ELR (cell line): ENCODE data around the gene STRA8.

Experiments
- DNase-seq: peaks from one replicate; pipeline ENCODE4 v3.0.0-alpha.2; 2015; ENCODE audit warnings: low read depth

Gene STRA8

DNA sequence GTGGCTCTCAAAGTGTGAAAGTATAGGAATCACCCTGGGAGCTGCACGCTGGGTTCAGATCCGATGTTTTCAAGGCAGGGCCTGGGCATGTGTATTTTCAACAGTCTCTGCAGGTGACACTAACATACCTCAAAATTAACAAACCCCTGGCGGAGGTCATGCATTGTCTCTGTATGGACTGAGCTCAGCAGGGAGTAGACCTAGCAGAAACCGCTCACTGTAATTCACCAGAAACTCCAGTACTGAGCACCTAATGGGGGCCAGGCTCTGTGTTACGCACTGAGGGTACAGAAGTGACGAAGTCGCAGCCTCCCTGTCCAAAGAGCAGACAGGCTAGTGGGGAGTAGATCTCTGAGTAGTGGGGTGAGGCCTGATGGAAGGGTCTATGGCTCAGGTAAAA lies 5.6 kb downstream of the STRA8 start:
- DNase-seq, result no peak

DNA sequence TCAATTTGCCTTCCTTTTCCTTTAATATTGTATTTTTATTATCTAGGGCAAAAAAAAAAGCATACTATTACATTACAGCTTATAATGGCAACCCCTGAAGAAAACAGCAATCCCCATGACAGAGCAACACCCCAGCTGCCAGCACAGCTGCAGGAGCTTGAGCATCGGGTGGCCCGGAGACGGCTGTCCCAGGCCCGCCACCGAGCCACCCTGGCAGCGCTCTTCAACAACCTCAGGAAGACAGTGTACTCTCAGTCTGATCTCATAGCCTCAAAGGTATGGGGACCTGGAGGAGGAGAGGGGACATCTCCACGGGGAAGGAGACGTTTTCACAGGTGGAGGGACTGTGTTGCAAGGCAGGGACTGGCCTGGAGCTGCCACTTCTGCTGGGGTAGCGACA lies 6.8 kb downstream of the STRA8 start:
- DNase-seq, result no peak

DNA sequence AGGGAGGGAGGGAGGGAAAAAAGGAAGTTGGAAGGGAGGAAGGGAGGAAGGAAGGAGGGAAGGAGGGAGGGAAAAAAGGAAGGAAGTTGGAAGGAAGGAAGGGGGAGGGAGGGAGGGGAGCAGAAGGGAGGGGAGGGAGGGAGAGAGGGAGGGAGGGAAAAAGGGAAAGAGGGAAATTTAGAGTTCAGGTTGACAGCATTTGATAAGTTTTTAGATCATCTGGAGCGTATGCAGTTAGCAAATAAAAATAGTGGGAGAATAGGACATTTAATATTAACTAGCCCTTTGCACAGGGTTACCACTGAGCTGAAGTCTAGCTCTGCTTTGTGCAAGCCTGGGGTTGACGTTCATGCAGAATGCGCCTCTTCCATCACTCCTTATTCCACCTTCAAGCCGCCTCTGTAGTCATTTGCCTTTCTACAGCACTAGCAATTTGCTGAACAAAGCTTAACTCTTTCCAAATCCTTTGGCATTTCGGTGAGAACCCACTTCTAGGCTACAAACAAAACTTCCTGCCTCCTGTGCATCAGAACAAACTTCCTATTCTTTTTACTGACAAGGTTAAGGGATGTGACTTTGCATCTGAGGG lies 8.6 kb downstream of the STRA8 start:
- no peak for DNase-seq

DNA sequence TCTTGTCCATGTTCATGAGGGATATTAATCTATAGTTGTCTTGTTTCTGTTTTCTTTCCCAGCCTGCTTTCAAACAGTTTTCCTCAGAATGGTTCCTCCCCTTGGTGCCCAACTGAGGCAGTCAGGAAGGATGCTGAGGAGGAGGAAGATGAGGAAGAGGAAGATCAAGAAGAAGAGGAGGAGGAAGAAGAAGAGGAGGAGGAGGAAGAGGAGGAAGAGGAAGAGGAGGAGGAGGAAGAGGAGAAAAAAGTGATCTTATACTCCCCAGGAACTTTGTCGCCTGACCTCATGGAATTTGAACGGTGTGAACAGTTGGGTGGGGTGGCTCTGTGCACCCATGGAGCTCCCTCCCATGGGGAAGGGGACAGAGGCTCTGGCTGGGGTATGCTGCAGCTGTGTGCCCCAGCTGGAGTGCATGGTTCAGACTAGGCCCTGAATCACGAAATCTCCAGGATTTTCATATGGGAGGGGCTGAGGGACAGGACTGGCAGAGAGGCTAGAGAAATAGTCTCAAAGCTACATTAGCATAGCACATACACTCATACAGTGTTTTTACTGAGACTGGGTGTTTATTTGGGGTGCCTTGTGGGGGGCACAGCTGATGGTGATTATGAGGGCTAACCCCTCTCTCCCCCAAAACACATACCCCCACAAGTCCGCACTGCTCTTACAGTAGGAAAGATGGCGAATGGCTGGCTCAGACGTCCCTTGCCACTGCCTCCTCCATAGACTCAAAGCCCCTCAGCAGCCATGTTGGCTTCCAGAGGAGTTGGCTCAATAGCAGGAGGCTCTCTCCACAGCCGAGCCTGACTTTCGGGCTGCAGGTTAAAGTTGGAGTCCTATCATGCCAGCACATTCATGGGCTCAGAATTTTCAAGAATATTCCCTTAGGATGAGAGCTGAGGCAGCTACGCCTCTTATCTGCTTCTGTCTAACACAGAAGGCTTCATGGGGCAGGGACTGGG lies 11.9 kb downstream of the STRA8 start:
- no peak for DNase-seq

DNA sequence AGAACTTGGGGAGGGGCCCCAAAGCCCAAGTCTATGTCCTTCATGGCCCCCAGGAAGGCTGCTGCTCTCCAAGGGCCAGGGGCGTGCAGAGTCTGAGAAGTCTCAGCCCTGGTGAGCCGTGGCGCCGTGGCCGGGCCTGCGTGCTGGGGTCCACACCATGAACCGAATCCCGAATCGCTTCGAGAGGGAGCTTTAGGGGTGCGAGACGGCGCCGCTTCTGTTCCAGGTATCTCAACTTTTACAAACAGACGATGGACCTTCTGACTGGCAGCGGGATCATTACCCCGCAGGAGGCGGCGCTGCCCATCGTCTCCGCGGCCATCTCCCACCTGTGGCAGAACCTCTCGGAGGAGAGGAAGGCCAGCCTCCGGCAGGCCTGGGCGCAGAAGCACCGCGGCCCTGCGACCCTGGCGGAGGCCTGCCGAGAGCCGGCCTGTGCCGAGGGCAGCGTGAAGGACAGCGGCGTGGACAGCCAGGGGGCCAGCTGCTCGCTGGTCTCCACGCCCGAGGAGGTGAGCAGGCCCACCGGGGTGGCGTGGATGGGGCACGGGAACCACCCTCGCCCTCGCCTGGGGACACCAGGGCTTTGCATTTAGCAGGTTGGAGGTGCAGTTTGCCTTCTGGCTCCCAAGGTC lies 12.7 kb downstream of the STRA8 start:
- DNase-seq, result no peak

DNA sequence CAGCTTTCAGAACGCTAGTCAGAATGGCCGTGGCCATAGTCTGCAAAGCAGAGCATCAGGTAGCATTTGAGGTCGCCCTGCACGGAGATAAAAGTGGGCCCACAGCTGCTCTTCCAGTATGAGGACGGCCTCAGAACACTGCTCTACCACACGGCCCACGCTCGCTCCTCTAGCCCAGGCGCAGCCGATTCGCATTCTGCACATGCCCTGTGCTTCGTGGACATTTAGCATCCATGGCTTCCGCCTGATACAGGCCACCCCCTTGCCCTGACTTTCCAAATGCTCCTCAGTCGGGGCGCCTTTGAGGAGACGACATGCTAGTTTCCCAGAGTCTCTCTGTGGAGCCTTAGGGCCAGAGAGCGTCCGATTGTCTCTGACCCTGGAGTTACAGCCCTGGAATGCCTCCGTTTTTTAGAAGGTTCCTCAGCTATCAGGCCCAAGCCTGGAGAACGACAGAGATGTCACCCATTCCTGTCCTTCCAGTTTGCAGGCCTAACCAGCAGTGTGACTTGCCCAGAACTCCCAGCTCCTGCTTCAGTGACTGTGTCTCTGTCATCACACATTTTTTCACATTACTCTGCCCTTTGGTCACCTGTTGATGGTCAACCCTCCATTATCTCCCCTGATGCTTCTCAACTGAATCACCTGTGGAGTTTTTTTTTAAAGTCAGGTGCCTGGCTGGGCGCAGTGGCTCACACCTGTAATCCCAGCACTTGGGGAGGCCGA lies 14.3 kb downstream of the STRA8 start:
- DNase-seq, result no peak

DNA sequence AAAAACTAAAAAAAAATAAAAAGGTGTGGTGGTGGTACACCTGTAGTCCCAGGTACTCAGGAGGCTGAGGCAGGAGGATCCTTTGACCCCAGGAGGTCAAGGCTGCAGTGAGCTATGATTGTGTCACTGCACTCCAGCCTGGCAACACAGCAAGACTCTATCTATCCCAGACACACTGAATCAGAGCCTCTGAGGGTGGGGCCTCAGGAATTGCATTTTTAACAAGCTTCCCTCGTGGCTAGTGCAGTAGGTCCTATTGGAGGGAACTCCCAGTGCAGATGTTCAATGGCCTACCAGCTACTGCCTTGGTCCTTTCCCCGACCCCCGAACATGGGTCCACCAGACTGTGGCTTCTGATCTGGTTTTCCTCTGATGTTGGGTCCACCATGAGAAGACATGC lies 14.9 kb downstream of the STRA8 start:
- DNase-seq, result no peak

DNA sequence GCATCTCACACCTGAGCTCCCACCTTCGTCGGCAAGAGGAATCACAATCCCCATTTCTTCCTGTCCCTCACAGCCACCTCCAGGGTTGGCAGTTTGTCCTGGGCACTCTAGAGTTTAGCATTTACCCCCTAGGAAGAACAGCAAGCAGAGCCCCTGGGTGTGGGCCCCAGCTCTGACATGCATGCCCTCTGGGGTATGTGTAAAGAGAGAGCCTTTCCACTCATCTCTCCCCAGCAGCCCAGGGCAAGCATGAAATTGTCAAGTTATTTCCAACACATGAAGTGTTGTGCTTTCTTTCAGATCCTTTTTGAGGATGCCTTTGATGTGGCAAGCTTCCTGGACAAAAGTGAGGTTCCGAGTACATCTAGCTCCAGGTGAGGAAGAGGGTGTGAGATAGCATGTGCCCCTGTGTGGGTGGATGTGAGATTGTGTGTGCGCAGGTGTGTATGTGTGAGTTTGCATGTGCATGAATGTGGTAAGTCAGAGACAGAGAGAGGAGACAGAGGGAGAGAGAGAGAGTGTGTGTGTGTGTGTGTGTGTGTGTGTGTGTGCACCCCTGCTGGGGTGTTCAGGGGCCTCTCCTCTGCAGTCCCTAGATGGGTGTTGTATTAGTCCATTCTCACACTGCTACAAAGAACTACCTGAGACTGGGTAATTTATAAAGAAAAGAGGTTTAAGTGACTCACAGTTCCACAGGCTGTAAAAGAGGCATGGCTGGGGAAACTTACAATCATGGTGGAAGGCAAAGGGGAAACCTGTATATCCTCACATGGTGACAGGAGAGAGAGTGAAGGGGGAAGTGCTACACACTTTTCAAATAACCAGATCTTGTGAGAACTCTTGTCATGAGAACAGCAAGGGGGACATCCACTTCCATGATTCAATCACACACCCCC lies 18.1 kb downstream of the STRA8 start:
- DNase-seq, result no peak

DNA sequence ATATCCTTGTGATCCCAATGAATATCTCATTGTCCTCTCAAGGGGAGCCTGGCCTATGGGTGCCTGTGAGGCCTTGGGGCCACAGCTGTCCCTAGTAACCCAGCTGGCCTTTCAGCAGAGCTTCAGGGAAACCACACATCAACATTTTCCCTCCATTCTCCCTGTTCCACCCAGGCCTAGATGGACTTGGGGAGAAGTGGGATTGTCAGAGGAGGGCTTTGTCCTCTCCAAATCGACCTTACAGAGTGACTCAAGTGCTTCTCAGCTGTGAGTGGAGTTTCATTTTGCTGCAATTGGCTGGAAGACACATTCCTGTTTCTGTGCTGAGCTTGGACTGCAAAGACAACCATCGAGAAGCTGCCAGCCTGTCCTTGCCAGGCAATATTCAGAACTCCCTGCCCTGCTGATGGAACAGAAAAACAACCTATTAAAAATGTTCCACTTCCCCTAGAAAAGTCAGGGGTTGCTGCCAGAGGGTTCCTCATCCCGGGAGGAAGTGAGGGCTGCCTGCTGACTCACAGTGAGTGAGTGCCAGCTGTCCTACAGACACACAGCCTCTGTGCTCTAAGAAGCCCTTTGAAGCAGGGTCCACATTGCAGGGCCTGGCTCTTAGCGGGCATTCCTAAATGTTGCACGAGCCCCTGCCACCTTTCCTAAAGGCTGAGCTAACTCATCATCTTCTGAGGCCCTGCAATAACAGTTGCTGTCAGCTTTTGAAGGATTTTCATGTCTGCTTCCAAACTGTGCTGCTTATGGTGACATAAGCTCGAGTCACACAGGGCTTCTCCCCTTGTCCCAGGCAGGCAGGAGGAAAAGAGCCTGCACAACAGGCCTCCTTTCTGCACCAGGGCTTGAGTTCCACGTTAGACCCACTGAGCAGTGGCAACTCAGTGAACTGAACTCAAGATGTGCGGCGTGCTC lies 20.5 kb downstream of the STRA8 start:
- peak; percentile 74 for DNase-seq

DNA sequence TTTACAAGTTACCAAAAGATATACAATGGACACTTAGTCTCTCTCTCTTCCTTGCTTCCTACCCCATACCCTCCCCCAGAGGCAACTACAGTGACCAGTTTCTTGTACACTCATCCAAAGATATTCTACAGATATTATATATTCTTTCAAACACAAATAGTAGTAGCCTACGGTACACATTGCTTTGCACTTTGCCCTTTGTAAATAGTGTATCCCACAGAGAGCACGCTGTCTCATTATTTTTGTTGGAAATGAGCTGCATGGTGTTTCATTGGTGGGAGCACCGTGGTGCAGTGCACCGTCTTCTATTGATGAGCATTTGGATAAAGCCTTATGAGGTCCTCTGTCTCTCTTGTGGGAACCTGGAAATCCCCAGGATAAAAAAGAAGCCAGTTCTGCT lies 24.2 kb downstream of the STRA8 start:
- DNase-seq, result no peak

DNA sequence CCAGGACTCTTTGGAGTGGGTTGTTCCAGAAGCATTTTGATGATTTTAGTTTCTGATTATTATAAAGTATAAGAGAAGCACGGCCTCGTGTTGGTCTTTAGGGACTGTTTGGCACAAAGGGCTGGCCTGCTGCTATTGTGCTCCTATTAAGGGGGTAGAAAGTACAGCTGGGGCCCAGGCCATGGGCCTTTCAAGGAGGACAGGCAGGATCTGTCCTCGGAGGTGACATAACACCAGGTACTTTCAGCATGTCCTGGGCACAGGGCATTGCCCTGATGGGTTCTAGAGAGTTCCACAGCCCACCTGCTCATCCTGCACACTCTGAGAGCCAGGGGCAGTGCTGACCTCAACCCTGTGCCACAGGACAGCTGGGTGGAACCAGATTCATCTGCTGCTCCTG lies 24.9 kb downstream of the STRA8 start:
- DNase-seq, result no peak

DNA sequence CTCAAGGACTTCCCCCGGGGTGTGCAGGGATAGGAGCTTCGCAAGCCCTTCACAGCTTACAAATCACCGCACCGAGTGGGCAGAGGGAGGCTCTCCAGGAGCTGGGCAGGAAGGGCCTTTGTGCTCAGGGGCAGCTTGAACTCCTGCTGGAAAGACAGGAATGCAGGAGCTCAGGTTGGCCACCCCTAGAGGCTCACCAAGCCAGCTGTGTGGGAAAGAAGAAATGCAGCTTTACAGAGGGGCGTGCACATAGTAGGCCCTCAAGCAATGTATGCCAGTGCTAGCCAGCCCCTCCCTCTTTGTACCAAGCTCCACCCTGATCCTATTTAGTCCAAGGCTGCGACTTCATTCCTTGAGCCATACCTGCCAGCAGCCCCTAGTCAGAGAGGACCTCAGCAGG lies 26.1 kb downstream of the STRA8 start:
- DNase-seq, result no peak

DNA sequence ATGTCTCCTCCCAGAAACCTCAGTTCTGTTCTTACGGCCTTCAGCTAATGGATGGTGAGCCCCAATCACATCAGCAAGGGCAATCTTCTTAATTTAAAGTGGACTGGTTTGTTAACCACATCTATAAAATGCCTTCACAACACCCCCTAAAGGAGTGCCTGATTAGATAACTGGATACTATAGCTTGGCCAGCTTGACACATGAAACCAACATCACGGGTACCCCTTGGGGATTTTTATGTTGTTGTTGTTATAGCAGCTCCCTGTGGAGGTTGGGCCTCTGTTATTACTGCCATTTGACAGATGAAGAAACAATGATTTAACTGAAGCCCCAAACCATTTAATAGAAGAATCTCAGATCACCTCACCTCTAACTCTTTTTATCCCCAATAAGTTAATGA lies 26.8 kb downstream of the STRA8 start:
- no peak for DNase-seq

DNA sequence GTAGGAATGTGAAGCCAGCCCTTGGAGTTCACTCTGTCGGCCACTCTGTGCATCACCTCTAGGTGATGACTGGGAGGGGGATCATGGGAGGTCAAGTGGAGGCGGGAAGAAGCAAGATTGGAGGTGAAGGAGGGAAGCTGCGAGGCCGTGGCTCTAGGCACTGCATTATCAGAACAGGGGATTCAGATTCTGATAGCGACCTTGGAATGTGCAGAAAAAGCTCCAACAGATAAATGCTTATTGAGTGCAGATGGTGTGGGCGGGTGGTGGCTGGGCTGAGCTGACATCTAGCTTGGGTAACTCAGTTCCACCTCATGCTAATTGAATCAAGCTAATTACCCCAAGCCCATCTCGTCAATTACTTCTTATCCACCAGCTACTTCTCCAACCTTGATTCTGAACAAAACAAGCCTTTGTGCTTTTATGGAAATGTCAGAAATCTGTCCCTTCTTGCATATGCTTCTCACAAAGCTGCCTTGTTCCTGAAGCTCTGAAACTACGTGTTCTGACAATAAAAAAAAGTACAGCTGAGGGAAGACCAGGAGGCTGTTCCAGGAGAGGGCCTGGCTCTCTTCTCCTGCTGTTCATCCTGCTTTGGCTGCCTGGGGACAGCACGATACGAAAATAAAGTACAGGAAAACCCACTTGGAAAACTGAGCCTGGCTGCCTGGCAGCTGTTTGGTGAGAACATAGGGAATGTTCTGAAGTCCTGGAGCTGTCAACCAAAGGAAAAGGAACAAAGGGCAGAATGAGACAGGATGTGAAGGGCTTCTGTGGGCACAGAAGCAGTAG lies 27.5 kb downstream of the STRA8 start:
- no peak for DNase-seq

DNA sequence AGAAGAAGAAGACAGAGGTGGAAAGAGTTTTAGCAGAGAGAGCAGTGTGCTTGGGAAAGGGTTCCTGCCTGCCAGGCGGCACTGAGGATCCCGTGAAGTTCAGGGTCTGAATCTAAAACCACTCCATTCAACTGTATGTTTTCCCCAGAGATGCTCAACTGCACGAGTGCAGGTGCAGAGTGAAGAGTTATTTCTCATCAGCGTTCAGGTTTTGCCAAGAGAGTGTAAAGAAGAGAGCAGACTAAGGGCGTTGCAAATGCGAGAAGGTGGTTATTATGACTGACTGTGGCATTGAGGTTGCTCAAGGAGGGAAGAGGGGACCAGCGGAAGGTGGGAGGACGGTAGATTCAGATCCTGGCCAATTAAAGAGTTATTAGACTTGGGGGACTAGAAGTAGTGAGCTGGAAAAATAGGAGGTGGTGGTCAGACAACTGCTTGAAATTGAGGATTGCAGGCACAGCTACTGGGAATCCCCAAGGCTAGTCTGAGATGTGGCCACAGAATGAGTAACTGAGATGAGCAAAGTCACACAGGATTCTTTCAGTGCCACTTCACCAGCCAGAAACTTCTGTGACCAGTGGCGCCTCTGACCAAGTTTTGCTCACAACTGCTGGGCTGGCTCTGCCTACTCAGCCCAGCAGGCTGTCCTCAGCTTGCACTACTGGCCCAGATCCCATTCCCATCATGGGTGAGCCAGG lies 29.1 kb downstream of the STRA8 start:
- no peak for DNase-seq

DNA sequence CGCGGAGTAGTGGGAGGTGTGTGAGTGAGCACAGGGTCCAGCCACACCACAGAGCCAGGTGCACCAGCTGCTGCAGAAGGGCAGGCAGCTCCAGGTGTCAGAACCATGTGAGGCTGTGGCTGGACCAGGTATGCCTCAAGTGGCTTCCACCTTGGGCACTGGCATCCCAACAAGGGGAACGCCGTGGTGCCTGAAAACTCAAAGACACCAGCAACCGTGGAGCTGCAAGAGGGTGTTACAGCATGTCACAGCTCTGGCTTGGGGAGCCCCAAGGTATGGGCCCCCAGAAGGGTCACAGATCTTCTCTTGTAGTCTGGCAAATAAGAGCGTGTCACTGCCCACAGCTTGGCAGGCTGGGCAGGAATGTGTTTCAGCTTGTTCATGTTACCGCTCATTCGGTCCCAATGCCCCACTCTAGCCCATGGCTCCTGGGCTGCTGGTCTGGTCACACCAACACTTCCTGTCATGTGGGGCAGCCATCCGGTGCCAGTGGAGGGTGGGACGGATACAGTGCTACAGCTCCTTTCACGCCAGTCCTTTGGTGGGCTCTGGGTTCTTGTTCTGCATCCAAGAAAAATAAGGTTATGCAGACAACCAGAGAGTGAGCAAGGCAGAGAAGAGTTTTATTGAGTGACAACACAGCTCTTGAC lies 29.8 kb downstream of the STRA8 start:
- DNase-seq, result no peak

DNA sequence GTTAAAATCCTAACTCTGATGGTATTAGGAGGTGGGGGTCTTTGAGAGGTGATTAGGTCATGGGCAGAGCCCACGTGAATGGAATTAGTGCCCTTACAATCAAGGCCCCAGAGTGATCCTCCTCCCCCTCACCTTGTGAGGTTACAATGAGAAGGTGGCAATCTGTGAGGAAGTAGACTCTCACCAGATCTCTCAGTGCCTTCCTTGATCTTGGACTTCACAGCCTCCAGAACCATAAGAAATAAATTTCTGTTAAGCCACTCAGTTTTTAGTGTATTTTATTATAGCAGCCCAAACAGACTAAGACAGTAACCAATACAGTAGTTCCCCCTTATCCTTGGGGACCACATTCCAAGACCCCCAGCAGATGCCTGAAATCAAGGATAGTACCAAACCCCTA lies 32.0 kb downstream of the STRA8 start:
- DNase-seq, result no peak

DNA sequence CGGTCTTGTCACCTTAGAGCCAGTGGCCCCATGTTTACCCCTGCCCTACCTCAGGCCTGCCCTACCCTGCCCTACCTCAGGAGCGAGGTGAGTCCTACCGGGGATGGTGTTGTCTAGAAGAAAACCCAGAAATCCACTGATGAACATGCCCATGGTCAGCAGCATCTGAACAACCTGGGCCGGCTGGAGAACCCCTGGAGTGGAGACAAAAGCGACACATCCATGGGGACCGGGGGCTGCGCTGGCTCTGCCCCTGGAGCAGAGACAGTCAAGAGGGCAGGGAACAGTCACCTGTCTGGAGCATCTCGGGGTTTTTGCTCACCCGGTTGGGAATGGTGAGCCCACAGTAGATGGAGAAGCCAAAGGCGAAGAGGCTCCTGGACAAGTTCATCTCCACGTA lies 36.3 kb downstream of the STRA8 start:
- DNase-seq, result no peak
